ENCODE results near the gene TULP4.
A peak's percentile ranks its signal among the peaks of the same experiment; 100 is the strongest.
"Not testable (repeated sequence)": the region's sequence is repeated elsewhere in the genome, so short reads cannot be mapped to it uniquely, and the experiment has no call there.

TULP4 gene

DNA sequence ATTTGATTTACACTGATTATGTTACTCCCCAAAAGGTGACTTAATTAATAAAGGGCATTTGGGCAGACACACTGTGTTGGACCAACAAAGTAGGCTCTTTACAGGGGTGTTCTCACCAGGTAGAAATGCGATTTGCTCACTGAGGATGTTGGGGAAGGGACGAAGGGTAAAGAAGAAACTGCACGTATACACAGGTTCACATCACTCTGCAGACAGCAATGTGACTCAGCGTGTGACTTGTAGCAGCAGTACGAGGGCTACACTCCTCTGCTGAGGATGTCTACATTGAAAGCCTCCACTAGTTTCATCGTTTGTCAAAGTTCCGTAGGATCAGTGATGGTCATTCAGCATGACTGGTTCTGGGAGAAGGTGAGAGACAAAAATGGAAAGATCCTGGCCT is 194.9 kb downstream of the TULP4 start:
- no peak for DNase-seq

- no peak for DNase-seq
Measured at GRCh38 chr6:158508450-158508849, 196.2 kb downstream of the TULP4 start.

GRCh38 chr6:158509465-158509864 is 197.2 kb downstream of the TULP4 start:
- DNase-seq: no peak

DNA sequence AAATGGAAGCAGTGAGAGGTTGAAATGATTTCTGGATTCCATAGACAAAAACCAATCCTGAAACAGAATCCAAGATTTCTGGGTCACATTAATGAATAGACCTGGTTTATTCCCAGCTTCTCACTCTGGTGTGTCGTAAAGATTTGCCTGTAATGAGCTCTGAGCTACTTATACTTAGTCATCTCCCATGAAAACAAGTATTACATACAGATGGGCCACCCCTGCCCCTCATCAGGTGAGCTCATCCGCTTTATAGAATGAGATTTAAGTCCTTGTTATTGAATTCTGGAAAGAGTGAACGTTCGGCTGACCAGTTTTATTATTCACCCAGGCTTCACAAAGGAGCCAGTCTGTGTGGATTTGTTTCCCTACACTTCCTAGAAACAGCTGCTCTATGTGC is 200.5 kb downstream of the TULP4 start:
- DNase-seq: no peak

GRCh38 chr6:158514176-158514575 is 201.9 kb downstream of the TULP4 start:
- no peak for DNase-seq

- no peak for DNase-seq
Measured at GRCh38 chr6:158514991-158515390, 202.7 kb downstream of the TULP4 start.

- no peak for DNase-seq
Measured at GRCh38 chr6:158516098-158516497, 203.8 kb downstream of the TULP4 start.

GRCh38 chr6:158517038-158517437 is 204.8 kb downstream of the TULP4 start:
- no peak for DNase-seq

DNA sequence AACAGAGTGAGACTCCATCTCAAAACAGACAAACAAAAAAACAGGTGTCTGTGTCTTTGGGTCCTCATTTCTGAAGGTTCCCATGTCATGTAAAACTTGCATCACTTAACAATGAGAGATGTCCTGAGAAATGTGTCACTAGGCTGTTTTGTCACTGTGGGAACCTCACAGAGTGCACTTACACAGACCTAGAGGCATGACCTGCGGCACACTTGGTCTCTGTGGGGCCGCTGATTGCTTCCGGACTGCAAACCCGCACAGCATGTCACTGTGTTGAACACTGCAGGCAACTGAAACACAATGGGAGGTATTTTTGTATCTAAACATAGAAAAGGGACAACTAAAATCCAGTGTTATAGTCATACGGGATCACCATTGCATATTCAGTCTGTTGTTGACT is 205.3 kb downstream of the TULP4 start:
- DNase-seq: no peak

- peak; percentile 60 for DNase-seq
Measured at GRCh38 chr6:158518191-158519127, 206.2 kb downstream of the TULP4 start.

GRCh38 chr6:158519300-158519699 is 207.0 kb downstream of the TULP4 start:
- no peak for DNase-seq

GRCh38 chr6:158519761-158520160 is 207.5 kb downstream of the TULP4 start:
- DNase-seq: no peak

GRCh38 chr6:158520975-158521374 is 208.7 kb downstream of the TULP4 start:
- DNase-seq: not testable (repeated sequence)

DNA sequence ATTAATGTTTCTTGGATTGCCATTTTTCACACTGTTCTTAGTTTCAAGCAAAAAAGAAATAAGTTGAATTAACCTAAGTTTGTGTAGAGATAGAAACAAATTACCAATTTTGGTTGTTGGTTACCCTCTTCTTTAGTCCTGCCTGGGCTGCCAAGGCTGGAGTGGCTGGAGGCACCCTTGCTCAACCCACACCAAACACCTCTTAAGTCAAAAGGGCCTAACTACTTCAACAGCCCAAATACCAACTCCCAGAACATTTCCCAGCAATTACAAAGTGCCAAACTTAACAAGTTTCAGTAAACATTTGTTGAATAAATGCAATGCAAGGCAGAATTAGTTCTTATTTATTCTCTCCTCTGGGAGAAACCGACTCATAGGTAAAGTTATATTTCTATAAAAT is 209.5 kb downstream of the TULP4 start:
- DNase-seq: no peak

- no peak for DNase-seq
Measured at GRCh38 chr6:158522616-158523015, 210.4 kb downstream of the TULP4 start.

GRCh38 chr6:158524311-158524710 is 212.0 kb downstream of the TULP4 start:
- DNase-seq: no peak

DNA sequence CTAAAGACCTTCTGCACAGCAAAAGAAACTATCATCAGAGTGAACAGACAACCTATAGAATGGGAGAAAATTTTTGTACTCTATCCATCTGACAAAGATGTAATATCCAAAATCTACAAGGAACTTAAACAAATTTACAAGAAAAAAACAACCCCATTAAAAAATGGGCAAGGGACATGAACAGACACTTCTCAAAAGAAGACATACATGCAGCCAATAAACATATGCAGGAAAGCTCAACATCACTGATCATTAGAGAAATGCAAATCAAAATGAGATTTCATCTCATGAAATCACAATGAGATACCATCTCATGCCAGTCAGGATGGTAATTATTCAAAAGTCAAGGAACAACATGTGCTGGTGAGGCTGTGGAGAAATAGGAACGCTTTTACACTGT is 215.6 kb downstream of the TULP4 start:
- DNase-seq: not testable (repeated sequence)

- no peak for DNase-seq
Measured at GRCh38 chr6:158528826-158529225, 216.6 kb downstream of the TULP4 start.

DNA sequence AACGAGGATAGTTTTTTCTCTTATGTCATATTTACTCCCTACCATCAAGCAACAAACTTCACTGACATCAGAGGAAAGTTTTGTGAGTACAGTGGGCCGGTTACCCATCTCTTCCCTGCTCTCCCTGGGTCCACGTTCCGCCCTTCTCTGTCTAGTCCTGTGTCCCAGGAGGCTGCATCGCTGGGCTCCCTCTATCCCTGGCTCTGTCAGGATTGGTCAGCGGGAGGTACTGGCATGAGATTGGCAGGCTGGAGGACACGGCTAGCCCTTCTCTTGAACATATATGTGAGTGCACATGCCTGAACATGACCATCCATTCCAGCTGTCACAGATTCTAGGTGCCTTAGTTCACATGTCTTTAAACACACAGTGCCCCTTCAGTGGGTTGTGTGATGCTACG is 217.4 kb downstream of the TULP4 start:
- DNase-seq: no peak

DNA sequence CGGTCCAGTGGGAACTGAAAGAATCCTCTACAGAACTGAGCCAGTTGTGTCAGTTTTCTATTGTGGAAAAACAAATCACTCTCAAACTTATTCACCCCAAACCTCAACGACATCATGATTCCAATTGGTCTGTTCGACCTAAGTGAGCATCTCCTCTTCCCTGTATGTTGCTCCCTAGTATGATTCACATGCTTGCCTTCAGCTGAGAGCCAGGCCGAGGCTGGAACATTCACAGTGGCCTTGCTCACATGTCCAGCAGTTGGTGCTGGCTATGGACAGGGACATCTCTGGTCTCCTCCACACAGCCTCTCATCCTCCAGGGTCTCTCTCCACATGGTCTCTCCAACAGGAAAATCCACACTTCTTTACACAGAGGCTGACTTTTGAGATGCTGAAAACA is 219.3 kb downstream of the TULP4 start:
- DNase-seq: no peak

GRCh38 chr6:158531970-158532369 is 219.7 kb downstream of the TULP4 start:
- no peak for DNase-seq

DNA sequence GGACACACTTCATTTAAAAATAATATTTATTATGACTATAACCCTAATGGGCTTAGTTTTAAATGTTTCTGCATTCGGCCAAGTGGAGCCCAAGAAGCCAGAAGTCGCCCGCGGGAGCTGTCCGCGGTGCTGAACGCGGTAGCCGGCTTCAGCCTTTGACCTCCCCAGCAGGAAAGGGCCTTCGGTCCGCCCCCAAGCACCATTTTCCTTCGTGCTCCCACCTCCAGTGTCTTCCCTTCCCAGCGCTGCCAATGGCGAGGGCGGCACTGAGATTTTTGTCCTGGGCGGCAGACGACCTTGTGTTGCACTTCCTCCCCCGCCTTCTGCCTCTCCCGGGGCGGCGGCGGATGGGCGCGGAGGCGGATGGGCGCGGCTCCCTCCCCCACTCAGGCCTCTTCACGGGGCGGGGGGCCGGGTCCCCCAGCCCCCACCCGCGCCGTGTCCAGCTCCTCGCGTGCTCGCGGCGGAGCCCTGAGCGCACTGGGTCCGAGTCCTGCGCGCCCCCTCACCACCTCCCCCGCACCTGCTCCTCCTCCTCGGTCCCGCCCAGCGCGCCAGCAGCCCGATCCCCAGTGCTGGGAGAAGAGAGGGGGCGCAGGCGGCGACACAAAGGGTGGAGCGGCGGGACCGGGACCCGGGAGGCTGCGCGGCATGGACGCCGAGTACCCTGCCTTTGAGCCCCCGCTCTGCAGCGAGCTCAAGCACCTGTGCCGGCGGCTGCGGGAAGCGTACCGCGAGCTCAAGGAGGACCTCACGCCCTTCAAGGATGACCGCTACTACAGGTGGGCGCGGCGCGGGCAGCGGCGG is 224.0 kb downstream of the TULP4 start:
- peak; percentile 69 for DNase-seq

DNA sequence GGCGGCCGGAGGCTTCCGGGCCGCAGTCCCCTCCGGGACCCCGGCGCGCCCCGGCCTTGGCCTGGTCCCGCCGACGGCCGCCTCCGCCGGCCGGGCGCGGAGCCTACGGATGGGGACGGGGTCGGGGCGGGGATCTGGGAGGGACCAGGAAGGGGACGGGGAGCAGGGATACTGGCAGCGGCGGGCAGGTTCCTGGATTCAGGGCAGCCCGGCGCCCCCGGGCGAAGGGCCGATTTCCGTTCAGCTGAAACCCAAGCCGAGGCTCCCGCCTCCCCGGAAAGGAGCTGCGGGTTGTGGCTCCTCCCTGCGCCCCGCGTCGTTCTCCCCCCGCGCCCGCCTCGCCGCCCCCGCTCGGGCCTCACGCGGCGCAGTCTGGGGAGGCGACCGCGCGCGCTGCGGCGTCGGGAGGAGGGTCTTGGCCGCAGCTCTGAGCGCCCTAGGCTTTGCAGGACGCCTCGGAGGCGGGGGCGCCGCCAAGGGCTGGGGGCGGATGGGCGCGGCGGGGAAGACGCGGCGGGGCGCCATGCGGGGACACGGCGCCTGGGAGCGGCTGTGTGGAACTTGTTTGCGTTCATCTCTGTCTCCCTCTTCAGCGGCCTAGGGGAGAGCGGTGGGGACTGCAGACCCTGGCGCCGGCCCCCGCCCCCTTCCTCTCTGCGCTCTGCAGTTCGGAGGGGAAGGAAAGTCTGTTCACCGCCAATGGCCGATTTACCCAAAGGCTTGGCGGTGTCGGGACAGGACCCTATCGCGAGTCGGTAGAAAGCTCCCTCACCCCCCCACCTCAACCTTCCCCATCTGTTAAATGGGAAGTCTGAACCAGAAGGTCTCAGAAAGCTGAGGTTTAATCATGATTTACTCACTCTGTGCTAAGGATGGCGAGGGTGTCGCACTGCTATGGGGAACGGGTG is 224.9 kb downstream of the TULP4 start:
- DNase-seq: peak; percentile 31

Measured in central memory CD4-positive, alpha-beta T cell (primary cell).